NOMO-1 treated with DMSO at 0.1 percent for 48 hours (cell line): ENCODE data around the gene COA6.
"Not testable (repeated sequence)": the region's sequence is repeated elsewhere in the genome, so short reads cannot be mapped to it uniquely, and the experiment has no call there.

ENCODE experiments used
- DNase-seq: peaks from one replicate; lab custom pipeline; 2025; ENCODE audit not compliant: unreplicated experiment; lab: John Stamatoyannopoulos, UW

The COA6 gene

GRCh38 chr1:234369033-234369430, 4.2 kb upstream of the COA6 start:
- no peak for DNase-seq

DNA sequence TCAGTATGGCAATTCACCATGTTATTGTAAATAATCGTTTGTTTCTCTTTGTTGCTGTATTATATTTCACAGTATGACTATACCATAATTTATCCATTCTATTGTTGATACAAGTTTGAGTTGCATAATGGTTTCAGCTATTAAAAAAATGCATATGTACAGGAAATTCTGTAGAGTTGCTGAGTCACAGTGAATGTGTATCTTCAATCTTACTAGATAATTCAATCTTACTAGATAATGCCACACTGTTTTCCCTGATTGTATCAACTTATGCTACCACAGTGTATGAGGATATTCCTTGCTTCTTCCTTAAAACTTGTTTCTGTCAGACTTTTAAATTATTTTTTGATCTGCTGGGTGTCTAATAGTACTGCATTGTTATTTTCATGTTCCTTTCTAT, 3.5 kb upstream of the COA6 start:
- peak; percentile 23 for DNase-seq

DNA sequence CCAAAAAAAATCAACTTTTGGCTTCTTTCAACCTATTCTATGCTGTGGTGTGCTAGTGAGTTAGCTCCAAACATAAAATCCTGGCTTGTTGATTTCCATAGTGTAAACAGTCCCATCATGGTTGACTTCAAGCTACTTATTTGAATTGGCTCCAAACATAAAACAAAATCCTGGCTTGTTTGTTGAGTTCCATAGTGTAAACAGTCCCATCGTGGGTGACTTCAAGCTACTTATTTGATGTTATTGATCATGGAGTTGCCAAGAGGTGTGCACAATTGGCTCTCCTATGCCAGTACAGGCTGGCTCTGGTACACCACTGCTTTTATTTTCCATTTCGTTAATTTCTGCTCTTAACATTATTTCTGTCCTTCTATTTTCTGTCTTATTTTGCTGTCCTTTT, 1.8 kb upstream of the COA6 start:
- no peak for DNase-seq

DNA sequence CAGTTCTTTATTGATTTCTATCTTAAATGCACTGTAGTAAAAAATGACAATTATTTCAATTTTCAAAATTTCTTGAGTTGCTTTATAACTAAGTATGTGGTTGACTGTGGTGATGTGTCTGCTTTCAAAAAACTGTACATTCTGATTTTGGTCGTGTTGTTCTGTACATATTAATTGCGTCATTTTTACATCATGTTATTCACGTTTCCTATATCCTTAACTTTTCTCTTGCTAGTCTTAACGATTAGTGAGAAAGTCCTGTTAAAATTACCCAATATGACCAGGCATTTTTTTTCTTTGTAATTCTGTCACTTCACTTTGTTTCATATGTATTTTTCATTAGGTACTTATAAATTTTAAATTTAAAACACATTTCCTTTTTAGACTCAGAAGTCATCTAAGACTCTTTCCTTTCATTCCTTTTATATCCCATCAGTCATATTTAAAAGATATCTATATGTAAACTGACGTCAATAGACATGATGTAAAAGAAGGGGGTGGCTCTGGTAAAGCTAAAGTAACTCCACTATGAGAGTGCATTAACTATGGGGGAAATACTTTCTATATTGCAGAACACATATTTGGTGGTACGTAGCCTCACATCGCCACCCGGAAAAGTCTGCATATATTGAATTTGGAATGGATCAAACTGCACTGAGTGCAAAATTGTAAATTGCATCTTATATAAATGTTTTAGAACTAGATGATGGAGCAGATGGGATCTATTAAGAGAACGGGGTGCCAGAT, 1.1 kb upstream of the COA6 start:
- DNase-seq = peak; percentile 12

DNA sequence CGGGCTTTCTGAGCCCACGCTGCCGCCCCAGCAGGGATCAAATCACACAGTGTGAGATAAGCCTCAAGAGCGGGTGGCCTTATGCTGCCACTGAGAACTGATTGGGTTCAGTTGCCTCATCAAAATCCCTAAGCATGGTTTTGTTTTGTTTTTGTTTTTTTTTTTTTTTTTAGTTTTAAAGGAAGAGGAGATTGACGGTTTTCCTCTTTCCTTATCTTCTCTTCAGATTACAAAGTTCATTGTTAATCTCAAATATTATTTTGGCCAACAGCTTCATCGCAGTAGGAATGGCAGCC, 651 bp downstream of the COA6 start:
- DNase-seq = no peak

GRCh38 chr1:234375672-234376071, 2.4 kb downstream of the COA6 start:
- DNase-seq = no peak

DNA sequence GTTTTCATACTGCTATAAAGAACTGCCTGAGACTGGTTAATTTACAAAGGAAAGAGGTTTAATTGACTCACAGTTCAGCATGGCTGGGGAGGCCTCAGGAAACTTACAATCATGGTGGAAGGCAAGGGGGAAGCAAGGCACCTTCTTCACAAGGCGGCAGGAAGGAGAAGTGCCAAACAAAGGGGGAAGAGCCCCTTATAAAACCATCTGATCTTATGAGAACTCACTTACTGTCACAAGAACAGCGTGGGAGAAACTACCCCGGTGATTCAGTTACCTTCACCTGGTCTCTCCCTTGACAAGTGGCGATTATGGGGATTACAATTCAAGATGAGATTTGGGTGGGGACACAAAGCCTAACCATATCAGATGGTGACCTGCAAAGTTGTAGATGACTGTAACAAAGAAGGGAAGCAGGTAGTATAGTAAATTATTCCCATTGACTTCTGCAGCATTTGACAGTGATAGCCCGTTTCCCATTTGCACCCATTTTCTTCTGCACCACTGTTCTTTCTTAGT, 6.4 kb downstream of the COA6 start:
- not testable (repeated sequence) for DNase-seq

- no peak for DNase-seq
These were observed 8.7 kb downstream of the COA6 start for GRCh38 chr1:234381699-234382555.

DNA sequence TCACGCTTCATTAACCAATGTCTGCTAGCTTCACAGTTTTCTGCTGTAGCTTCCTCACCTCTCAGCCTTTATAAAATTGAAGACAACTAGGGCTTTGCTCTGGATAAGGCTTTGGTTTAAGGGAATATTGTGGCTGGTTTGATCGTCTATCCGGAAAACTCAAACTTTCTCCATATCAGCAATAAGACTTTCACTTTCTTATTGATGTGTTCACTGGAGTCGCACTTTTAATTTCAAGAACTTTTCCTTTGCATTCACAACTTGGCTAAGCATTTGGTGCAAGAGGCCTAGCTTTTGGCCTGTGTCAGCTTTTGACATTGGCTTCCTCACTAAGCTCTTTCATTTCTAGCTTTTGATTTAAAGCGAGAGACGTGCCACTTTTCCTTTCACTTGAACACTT, 12.9 kb downstream of the COA6 start:
- no peak for DNase-seq

DNA sequence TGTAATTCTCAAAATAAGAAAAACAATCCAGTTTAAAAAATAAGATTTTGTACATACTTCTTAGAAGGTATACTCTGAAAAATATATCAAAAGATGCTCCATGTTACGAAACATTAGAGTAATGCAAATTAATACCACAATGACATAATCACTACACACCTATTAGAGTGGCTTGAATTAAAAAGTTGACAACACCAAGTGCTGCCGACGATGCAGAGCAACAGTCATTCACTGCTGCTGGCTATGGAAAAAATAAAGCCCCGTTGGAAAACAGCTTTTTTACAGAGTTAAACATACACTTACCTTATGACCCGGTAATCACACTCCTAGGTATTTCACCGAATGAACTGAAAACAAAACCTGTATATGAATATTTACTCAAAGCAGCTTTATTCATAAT, 14.8 kb downstream of the COA6 start:
- DNase-seq = no peak

GRCh38 chr1:234393190-234393589, 19.9 kb downstream of the COA6 start:
- DNase-seq = no peak

DNA sequence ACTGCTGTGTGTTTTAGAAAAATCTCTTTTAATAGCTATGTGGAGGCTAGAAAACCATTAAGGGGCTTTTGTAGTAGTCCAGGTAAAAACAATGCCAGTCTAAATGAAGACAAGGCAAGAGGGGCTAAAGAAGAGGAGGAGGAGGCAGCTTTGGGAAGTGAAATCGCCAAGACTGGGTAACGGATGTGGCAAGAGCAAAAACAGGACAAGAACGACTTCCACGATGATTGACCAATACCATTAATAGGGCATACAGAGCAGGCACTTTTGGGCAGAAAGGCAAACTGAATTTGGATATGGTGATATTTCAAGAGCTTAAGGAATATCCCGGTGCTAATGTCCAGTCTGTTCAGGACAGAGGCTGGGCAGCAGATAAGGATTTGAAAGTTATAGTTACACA, 22.0 kb downstream of the COA6 start:
- DNase-seq = peak; percentile 40

- no peak for DNase-seq
These were observed 22.8 kb downstream of the COA6 start for GRCh38 chr1:234396092-234396491.

- DNase-seq = peak; percentile 12
These were observed 23.6 kb downstream of the COA6 start for GRCh38 chr1:234396871-234397270.

DNA sequence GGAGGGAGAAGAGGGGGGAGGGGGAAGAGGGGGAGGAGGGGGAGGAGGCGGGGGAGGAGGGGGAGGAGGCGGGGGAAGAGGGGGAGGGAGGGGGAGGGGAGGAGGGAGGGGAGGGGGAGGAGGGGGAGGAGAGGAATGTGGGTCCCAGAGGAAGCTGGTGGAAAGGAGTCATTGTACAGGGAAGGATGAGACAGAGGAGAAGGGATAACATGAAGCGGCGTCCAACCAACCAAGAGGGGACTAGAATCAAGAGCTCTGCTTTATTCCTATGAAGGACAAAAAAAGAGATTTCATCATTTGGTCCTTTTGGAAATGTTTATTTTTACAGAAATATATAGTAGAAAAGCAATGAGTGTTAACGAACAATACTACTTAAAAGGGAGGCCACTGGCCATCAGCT, 24.5 kb downstream of the COA6 start:
- DNase-seq = no peak

DNA sequence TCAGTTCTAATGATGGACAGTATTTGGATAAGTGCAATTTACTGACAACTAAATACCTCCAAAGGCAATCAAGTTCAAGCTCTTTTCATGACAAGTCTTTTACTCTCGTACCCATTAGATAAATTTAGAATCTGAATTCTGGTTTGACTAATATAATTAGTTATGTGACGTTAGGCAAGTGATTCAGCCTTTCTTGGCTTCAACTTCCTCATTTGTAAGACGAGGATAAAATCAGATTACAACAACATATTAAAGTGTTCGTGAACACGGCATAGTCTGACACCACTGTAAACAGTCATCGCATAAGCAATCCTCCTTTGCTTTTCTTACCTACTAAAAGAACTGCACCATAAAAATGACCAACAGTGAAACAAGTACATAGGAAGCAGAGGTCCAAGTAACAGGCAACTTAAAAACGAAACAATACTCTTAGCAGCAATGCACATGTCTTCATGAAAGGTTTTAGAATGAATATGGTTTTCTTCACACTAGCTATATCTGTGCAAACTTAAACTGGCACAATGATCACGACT, 25.7 kb downstream of the COA6 start:
- peak; percentile 85 for DNase-seq

GRCh38 chr1:234399515-234399914, 26.3 kb downstream of the COA6 start:
- not testable (repeated sequence) for DNase-seq

DNA sequence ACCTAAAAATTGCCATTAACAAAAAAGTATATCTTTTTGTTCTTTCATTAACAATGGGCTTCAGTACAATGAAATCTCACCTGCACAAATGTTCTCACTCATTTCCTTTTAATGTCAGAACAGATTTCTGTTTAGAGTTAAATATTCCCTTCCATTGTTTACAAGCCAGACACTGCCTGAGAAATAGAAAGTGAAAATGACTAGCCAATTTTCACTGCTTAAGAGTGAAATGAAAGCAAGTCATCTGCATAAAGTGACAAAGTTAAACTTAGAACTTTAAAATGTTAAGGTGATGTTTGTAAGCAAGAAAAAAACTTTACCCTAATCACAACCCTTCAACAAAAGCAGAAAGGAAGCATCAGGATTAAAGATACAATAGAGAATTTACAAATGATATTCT, 27.5 kb downstream of the COA6 start:
- DNase-seq = no peak

- DNase-seq = no peak
These were observed 28.4 kb downstream of the COA6 start for GRCh38 chr1:234401658-234402057.

DNA sequence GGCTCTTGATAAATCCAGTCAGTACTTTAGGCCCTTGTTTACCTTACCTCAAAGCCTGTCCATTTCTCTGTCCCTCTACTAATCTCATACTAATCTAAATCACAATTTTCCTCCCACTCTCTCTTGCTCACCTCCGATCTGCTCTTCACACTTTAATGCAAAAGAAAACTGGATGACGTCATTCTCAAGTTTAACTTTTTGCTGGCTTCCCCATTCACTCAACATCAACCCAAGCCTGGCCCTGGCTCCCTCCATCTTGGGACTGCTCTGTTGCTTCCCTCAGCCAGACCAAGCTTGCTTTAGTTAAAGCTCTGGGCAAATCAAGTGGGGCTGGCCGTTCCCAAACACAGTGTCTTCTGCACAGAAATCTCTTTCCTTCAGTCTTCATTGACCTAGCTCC, 29.7 kb downstream of the COA6 start:
- DNase-seq = no peak

DNA sequence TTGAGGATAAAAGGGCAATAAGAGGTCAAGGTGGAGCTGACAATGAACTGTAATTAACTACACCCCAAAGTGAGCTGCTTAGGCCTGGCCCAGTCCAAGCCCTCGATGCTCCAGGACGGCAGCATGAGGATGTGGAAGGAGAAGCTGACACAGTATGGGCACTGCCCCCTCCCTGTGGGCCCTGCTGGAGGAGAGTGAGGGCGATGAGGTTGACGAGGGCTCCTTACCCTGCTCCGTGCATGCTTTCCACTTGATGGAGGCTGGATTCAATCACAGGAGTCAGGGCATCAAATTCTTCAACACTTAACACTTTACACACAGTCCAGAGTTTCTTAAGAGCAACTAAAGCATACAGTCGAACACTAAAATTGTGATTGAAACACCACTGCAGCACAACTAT, 32.4 kb downstream of the COA6 start:
- no peak for DNase-seq

GRCh38 chr1:234406871-234407270, 33.6 kb downstream of the COA6 start:
- no peak for DNase-seq
